OCI-LY7 (cell line): ENCODE measurements around the gene RMDN2.

ENCODE experiments used
- EZH2phosphoT487 ChIP-seq: fragments of 200-600 bp; sonication (generic); IDR thresholded peaks from 2 replicates; pipeline ENCODE4 v1.6.1; 2018; ENCODE audit warnings: low read depth, borderline replicate concordance, mild to moderate bottlenecking, mixed run types, antibody characterized with exemption, low read length, moderate library complexity, mixed read lengths
- TF ChIP-seq, protein P1 (sequence below): fragments of 200-600 bp; sonication (generic); conservative IDR thresholded peaks from 2 replicates; pipeline ENCODE4 v1.5.1; 2014; ENCODE audit warnings: mild to moderate bottlenecking, antibody characterized with exemption, low read length, moderate library complexity, mixed read lengths

DNA sequence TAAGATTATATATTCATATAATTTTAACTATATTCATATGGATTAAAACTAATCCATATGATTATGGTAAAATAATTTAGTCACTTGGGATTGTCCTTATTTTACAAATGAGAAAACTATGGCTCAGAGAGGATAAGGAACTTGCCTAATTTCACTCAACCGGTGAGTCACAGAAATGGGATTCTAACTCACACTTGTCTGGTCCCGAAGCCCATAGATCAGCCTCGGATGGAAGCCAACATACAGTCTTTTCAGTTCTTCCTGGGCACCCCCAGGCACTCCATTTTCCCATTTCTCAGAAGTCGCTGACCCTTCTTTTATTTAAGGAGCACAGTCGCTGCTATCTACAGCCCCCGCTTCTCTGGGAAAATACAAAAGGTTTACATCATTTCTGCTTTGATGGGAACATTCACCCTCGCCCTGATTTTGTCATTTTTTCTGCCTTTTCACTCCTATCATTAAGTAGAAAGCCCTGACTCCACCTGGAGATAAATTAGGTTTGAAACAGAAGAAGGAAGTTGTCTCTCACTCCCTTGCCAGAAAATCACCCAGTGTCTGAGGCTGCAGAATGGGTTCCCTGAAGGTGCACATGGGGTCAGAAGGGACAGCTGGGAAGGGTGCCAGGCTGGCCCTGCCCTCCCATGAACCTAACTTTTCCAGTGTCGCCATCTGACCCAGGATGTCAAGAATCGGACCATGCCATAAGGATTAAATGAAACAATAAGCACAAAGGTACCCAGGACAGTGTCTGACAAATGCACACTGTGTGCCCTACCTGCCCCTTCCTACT, 114.2 kb downstream of the RMDN2 start:
- TF ChIP-seq, protein P1, sequence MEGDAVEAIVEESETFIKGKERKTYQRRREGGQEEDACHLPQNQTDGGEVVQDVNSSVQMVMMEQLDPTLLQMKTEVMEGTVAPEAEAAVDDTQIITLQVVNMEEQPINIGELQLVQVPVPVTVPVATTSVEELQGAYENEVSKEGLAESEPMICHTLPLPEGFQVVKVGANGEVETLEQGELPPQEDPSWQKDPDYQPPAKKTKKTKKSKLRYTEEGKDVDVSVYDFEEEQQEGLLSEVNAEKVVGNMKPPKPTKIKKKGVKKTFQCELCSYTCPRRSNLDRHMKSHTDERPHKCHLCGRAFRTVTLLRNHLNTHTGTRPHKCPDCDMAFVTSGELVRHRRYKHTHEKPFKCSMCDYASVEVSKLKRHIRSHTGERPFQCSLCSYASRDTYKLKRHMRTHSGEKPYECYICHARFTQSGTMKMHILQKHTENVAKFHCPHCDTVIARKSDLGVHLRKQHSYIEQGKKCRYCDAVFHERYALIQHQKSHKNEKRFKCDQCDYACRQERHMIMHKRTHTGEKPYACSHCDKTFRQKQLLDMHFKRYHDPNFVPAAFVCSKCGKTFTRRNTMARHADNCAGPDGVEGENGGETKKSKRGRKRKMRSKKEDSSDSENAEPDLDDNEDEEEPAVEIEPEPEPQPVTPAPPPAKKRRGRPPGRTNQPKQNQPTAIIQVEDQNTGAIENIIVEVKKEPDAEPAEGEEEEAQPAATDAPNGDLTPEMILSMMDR = no peak
- TF ChIP-seq EZH2phosphoT487 = no peak
